GM19438 (cell line): Measurements from ENCODE around the gene CNTNAP2.

Experiments used
- ATAC-seq: cut with Tn5 transposase; IDR thresholded peaks from one replicate; pipeline ENCODE4 v1.9.1; 2021; ENCODE audit warnings: low read depth; ENCODE audit not compliant: unreplicated experiment

Gene CNTNAP2

DNA sequence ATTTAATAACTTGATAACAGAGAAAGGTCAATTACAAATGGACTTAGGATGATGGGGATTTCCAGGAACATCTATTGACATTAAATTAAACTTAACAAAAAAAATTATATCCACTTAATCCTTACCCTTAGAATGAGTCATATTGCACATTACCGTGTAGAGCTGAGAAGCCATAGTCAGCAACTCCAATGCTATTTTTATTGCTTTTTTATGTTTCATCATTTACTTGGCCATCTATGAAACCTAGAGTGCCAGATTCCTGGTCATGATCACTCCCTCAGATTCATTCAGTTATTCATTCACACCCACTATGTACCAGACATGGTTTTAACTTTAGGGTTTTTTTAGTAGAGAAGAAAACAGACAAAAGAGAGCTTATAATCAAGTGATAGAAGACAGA is 1180.4 kb downstream of the CNTNAP2 start:
- ATAC-seq = no peak

DNA sequence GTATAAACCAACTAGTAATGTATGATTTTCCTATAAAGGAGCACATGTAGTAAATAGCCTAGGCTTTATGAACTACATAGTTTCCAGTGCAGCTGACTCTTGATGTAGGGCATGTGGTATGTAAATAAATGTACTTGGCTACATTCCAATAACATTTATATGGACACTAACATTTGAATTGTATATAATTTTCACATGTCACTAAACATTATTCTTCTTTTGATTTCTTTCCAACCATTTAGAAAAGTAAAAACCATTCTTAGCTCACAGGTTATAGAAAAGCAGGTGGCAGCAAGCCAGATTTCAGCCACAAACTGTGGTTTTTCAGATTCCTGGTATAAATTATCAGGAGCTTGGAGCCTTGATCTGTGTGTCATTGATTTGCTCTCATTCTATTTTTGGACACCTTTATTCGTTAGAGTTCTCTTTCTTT is 1182.0 kb downstream of the CNTNAP2 start:
- ATAC-seq = no peak

DNA sequence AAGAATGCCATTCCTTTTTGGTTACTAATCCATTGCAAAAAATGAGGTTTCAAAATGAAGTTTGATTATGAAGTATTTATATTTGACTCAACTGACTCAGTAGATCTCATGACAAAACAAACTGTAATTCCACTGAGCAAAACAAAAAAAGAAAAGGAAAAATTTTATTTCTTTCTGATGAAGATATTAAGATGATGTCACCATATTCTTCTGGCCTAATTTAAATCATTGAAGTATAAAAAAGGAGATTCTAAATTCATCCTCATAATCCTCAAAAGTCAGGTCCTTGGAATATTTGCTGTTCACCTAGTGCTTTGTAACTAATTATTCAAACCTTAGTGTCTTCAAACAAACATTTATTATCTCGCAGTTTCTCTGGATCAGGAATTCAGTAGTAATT is 1183.7 kb downstream of the CNTNAP2 start:
- ATAC-seq = no peak

DNA sequence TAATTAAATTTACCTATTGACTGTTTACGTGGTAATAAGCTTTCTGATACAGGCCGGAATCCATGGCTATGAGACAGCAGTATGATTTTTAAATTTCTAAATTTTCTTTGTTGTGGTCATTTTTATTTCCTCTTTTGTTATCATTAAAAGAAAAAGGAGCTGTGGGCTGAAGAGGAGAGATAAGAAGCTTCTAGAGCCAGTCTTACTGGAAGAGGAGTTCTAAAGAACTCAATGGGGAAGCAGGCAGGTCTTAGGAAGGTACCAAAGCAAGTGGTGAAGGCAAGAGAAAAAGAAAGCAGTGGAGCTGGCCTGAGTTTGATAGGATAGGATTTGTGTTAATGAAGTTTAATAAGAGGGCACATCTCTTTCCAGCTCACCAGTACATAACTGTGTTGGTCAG is 1187.8 kb downstream of the CNTNAP2 start:
- ATAC-seq = no peak

DNA sequence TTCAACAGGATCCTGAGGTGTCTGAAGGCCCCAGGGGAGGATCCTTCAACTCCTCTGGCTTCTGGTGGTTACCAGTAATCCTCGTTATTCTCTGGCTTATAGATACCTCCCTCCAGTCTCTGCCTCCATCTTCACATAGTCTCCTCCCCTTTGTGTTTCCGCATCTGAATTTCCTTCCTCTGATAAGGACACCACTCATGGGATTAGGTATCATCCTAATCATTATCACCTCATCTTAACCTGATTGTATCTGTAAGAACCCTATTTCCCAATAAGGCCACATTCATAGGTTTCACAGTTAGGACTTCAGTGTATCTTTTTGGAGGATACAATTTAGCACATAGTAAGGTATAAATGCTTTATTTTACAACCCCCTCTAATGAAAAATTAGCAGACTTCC is 1189.2 kb downstream of the CNTNAP2 start:
- no peak for ATAC-seq

DNA sequence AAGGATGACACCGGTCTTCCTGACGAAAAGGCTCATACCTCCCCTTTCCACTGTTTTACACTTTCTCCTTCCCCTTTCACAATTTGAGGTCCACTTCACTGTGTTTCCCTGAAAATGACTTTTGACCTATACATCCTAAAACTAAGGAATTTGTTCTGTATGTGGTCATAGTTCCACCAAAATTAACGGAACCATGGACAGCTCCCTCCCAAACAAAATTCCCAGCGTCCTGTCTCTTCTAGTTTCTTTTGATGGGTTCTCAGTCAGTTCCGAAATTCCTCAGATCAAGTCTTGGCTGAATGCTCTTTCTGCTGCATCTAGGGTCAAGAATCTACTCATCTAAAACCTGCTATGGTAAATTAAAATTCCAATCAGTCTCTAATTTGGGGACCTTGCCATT is 1191.9 kb downstream of the CNTNAP2 start:
- ATAC-seq = no peak

DNA sequence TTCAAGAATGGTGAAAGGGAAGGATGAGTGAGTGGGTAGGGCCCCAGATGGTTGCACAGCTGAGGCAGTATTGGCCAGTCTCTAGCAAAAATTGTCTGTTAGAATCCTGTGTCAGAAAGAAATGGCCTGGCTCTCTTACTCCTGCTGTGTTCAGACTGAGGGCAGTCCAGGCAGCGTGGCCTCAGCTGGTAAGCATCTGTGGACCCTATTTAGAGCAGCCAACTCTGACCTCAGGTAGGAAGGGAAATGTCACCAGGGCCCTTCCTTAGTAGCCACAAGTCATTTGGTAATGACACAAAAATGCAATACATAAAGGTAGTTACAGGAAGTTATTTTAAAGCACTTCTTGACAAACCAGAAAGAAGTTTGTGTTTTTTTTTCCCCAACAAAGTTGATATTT is 1194.7 kb downstream of the CNTNAP2 start:
- ATAC-seq = no peak

DNA sequence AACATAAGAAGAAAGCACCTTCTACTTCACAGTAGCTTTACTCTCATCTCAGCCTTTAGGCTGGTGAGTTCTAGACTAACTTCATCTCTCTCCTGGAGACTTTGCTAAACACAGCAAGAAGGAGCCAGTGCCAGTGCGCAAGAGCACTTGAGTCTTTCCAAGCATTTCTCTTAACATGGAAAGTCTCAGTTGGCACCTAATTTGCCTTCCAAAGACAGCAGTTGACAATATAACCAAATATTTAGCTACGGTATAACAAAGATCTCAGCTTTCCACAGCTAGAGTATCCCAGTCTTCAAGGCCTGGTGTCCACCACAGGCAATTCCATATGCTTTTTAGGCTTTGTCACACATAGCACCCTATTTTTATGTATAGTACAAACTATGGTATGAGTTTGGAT is 1204.9 kb downstream of the CNTNAP2 start:
- ATAC-seq = no peak

DNA sequence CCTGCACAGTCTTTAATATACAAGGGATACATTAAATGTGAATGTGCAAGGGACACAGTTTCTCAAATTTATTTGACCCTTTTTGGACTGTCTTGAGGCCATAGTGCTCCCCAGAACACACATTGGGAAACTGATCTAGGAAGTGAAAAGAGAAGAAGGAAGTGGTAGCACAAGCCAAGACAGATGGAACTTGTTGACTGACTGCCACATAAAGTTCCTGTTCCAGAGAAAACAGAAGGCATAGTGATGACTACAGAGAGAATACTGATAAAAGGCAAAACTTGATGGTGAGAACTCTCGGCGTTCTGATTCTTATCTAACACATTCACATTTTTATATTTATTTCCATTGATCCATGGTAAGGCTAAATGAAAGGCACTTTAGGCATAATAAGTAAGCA is 1216.4 kb downstream of the CNTNAP2 start:
- ATAC-seq = no peak

DNA sequence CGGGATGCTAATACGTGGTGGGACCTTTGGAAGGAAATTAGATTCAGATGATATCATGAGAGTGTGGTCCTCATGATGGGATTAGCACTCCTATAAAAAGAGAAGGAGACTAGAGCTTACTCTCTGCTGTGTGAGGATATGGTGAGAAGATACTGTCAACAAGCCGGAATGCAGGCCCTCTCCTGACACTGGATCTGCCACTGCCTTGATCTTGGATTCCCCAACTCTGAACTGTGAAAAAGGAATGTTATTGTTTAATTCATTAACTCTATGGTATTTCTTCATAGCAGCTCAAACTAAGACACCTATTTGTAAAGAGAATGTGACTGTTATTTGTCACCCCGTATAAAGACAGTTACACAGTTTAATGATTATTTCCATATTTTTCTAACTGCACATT is 1246.5 kb downstream of the CNTNAP2 start:
- ATAC-seq = no peak

DNA sequence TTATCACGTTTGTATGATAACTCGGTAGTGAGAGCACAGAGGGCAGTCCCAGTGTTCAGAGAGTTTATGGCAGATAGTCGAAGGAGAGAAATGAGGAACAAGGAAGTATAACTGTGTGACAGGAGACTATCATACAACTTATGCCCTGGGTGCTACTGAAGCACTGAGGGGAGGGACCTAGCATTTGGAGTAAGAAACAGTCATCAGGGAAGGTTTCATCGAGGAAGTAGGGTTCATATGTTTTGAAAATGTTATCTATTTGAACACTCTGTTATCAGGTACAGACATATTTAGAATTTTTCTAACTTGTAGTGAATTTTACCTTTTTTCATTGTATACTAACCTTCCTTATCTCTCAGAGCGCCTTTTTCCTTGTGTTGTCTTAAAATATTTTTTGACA is 1259.6 kb downstream of the CNTNAP2 start:
- no peak for ATAC-seq

DNA sequence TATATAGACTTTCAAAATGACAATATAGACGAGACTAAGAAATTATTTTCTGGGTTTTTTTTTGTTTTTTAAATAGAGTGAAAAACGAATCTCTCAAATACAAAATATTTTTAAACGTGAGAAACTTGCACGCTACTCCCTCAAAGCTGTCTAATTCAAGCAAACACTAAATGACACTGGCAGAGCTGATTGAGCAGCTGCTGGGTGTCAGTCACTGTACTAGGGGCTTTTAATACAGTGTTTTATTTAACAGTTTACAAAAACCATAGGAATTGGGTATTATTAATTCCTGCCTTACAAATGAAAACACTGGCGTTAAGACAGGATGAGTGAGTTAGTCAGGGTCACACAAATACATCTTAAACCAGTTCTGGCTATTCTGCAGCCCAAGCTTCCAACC is 1264.3 kb downstream of the CNTNAP2 start:
- ATAC-seq = no peak

DNA sequence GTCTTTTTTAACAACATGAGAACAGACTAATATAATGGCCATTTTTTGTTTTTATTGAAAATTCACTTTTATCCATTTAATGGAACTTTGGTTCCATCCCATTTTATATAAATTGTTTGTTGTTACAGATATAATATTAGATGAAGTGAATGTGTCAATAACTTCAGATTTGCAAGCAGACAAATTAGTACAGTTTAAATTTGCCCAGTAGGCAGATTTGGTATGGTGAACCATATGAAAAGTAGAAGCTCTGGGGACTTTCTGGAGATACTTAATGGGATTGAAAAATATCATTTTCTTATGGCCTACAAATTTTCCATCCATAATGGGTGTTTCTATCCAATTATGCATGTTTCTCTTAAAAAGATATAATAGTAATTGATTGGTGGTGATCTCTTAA is 1277.7 kb downstream of the CNTNAP2 start:
- no peak for ATAC-seq

DNA sequence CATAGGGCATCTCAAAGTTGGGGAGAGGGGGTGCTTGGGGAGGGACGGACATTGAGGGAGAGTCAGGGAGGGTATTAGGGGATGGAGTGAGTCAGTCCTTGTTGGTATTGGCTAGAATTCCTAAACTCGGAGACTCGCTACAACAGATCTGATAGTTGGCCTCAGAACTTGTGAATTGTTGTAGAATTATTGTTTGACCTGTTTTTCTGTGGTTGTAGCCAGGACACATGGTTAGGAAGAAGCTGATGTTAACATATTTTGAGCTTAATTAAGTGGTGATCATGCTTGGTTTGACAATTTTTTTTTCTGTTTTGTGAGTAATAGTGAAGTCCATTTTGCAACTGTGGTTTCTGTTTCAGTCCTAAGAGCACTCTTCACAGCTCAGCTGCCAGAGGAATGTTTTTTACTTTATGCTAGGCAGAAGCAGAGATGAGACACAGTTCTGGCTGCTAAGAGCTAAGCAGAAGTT is 1283.7 kb downstream of the CNTNAP2 start:
- ATAC-seq = no peak

DNA sequence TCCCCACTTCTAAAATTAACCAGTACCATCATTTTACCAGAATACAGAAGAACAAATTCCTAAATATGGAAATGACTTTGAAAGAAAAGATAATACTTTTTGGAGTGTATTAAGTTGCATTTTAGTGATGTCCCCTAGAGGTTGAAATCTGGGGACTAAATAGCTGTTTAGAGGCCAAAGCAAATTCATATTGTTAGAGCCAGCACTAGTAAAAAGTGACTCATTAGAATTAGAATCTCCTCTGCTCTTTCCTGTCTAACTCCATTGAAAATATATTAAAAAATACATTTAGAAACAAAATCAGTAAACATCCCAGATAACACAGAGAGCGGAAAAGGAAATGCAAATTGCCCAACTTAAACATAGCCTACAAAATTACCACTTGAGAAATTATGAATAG is 1284.3 kb downstream of the CNTNAP2 start:
- no peak for ATAC-seq

DNA sequence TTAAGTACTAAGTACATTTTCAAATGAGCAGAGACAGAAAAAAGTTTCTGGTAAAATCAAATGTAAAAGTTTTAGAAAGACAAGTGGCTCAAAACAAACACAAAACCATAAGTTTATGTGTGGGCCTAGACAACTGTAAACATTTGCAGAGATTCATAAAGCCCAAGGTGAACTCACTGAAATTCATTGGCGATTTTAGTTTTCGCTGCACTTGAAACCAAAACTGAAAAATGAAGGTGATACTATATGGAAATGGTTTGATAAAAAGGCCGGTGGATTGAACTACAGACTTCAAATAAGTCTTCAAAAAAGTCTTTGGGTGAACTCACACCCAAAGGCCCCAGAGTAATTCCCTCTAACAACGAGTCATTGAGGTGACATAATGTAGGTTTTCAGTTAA is 1289.0 kb downstream of the CNTNAP2 start:
- no peak for ATAC-seq

DNA sequence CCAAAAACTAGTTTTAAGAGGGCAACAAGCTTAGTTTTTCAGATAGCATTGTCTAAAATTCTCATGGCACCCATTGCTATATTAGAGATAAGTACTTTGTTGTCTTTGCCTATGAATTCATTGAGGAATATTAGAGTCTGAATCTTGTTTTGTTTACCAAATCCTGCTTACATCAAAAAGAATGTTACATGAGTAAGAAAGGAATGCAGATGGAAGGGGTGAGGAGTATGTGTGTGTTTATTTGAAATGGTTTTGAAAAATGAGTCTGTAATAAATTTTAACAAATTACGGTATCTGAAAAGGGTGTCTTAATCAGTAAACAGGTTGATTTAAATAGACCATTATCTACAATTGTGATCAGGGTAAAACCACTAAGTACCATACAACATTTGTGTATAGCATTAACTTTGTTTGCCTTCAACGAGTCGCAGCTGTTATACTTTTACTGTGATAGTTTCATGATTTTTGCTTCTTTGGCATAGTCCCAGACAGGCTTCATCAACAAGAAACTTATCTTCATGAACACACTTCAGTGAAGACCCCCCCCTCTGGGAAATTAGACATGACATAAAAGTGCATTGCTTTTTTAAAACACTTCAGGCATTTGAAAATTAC is 1290.0 kb downstream of the CNTNAP2 start:
- ATAC-seq = no peak

DNA sequence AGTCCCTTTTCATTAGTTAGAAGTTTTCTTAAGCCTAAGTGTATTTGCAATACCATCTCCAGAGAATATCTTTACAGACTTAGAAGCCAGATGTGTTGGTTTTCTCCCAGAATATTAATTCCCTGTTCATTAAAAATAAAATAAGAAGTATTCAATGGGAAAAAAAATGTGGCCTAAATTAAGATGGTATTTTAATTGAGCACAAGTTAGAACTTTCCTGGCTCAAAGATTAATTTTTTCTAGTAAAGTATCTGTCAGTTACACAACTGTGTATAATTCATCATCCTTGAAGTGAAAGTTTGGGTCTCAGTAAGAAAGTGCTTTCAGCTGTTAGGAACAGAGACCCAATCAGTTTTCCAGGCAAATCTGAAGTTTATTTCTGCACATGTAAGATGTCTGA is 1294.5 kb downstream of the CNTNAP2 start:
- no peak for ATAC-seq

DNA sequence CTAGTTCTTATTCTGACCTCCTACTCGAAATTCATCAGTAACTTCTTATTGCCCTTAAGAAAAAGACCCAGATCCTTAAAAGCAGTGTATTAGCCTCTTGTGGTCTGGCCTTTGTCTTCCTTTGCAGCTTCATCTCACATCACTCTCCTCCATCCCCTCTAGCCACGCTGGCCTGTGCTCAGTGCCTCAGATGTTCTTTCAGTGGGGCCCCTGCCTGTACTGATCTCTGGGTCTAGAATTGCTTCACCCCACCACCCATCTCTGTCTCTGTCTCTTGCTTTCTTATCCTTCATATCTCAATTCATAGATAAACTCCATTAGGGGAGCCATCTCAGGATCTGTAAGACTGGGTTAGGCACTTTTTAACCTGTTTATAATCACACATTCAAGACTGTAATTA is 1295.5 kb downstream of the CNTNAP2 start:
- no peak for ATAC-seq

DNA sequence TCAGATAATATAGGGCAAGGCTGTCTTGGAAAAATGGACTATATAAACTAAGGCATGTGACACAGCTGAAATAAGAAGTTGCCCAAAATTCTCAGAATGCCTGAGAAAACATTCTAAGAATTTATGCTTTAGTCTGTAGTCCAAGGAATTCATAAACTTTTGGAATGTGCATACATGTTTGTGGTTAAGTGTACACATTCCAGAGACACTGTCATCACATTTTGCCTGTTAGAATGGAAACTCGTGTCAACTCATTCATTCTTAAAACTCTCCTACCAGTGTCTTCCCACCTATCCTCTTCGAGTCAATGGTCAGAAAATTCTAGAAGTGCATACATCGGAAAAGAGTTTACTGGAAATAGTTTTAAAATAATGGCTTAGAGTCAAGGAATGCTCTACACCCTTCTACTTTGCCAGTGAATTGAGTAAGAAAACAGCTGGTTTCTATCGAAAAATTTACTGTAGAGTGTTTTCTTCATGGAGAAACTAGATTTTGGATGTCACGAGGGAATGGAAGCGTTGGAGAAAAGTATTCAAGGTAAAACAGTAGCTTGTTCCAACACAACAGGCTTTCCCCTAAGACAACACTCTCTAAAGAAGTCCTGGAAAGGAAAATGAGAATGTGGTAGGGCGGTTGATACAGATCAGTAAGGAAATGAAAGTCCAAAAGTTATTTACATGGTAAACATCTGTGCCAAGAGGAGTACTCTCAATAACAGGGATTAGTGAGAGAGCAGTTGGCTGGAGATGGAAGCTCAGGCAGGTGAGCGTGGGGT is 1296.4 kb downstream of the CNTNAP2 start:
- no peak for ATAC-seq

DNA sequence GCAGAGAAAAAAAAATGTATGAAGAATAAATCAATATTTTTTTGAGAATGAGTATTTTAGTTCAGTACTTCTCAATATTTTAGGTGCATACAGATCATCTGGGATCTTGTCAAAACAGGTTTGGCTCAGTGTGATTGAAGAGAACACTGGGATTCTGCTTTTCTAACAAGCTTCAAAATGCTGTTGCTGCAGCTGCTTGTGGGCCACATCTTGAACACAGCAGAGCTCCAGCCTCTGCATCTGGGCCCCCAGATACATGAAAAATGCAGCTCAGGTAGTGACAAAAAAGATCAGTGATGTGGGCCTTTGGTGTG is 1296.9 kb downstream of the CNTNAP2 start:
- no peak for ATAC-seq

DNA sequence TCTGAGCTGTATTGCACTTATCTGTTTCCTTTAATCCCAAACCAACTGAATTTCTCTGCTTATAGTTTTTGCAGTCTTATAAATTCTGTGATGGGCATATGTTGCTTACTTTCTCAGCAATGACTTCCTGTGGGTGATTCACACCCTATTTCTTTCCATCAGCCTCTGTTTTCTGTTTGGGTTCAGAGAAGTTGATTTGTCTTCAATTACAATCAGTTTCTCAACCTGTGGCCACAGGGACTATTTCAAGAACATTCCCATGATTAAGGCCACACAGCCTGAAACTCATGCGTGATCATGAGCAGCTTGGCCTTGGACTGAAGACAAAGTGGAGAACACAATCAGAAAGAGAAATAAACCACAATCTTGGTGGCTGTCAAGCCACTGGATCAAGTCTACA is 1299.4 kb downstream of the CNTNAP2 start:
- ATAC-seq = no peak

DNA sequence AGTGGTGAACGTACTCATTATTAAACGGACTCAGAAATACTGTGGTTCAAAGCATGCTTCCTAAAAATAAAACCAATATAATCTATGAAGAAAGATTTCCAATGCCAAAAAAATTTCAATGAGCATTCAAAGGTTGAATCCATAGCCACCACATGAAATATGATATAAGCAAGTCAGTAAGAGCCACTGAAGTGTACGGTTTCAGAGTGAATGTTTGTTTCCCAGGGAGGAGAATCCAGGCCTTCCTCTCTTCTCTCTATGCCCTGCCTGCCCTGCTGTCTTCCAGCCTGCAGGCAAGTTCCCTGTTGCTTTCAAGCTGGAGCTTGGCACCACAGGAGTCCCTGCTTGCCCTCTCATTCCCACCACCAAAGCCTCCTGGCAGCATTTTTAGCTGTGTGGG is 1302.4 kb downstream of the CNTNAP2 start:
- no peak for ATAC-seq
